ENCODE data around the gene TFR2. TPM values are rescaled to one million over a fixed set of nuclear protein-coding genes. Genes with fewer than 3 reads are reported as not detected.

The TFR2 gene
- total and polyA plus RNA-seq, 2 of the 13 experiments (the other 11 are each of a cell fraction or from before 2014, with no cell fraction given), result 36.9 to 64.2 TPM

DNA sequence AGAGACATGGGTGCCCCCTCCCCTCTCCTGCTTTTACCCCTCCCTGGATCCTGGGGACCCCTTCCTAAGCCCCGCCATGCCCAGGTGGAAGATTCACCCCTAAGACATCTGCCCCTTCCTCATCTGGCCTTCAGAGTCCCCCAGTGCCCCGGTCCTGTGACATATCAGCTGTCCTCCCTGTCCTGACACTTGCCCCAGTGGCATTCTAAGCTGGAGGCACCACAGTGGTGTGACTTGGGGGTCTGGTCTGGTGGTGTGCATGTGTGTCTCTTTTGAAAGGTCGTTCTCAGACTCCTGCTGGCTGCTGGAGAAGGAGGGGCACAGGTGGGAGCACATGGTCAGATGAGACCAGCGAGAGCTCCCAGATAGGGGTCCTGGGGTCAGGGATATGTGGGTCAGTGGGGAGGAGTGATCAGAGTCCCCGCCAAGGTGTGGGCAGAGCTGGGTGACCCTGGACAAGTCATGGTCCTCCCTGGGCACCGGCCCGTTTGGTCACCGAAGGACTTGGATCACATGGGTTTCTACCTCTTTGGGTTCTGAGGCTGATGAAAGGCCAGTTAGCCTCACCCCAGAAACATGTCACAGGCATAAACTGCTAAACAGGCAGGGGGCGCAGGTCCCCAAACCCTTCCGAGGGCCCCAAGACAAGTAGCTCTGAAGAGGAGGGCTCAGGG is 645 bp upstream of the TFR2 start (continued):
- no peak for TF ChIP-seq ZSCAN22 (CRISPR knock-in tag; IDR thresholded peaks at IDR 0.05)
- no peak for TF ChIP-seq NCOA1 (CRISPR knock-in tag; IDR thresholded peaks at IDR 0.05)
- TF ChIP-seq ZNF772 (CRISPR knock-in tag; IDR thresholded peaks at IDR 0.05), result no peak; the same call in 1 of the 2 replicates
- TF ChIP-seq CENPX (CRISPR knock-in tag; IDR thresholded peaks at IDR 0.05), result no peak
- no peak for TF ChIP-seq ZNF564 (CRISPR knock-in tag; IDR thresholded peaks at IDR 0.05)
- no peak for TF ChIP-seq ZNF598 (CRISPR knock-in tag; IDR thresholded peaks at IDR 0.05; ENCODE audit: borderline replicate concordance)
- TF ChIP-seq RAD21 (CRISPR knock-in tag; IDR thresholded peaks at IDR 0.05), result no peak
- TF ChIP-seq, protein P1, sequence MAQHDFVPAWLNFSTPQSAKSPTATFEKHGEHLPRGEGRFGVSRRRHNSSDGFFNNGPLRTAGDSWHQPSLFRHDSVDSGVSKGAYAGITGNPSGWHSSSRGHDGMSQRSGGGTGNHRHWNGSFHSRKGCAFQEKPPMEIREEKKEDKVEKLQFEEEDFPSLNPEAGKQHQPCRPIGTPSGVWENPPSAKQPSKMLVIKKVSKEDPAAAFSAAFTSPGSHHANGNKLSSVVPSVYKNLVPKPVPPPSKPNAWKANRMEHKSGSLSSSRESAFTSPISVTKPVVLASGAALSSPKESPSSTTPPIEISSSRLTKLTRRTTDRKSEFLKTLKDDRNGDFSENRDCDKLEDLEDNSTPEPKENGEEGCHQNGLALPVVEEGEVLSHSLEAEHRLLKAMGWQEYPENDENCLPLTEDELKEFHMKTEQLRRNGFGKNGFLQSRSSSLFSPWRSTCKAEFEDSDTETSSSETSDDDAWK (CRISPR knock-in tag; IDR thresholded peaks at IDR 0.05), result no peak
- no peak for TF ChIP-seq TOPORS (CRISPR knock-in tag; IDR thresholded peaks at IDR 0.05)
- TF ChIP-seq RFX3 (CRISPR knock-in tag; IDR thresholded peaks at IDR 0.05), result no peak
- peak; percentile 20 for TF ChIP-seq MTA1 (CRISPR knock-in tag; IDR thresholded peaks at IDR 0.05; ENCODE audit: borderline replicate concordance)
- TF ChIP-seq, protein P2, sequence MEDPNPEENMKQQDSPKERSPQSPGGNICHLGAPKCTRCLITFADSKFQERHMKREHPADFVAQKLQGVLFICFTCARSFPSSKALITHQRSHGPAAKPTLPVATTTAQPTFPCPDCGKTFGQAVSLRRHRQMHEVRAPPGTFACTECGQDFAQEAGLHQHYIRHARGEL (CRISPR knock-in tag; IDR thresholded peaks at IDR 0.05), result no peak
- TF ChIP-seq ZNF432 (CRISPR knock-in tag; IDR thresholded peaks at IDR 0.05; ENCODE audit: borderline replicate concordance), result no peak
- TF ChIP-seq PLRG1 (conservative IDR thresholded peaks at IDR 0.05), result no peak
- no peak for TF ChIP-seq POLR2AphosphoS5 (IDR thresholded peaks at IDR 0.05; ENCODE audit: low read depth, low read length)
- TF ChIP-seq ZNF883 (CRISPR knock-in tag; IDR thresholded peaks at IDR 0.05; ENCODE audit: not compliant biosample characterization), result no peak
- TF ChIP-seq SUZ12 (IDR thresholded peaks at IDR 0.05; ENCODE audit: low read depth, low read length), result no peak
- no peak for TF ChIP-seq GTF3A (CRISPR knock-in tag; conservative IDR thresholded peaks at IDR 0.05)
- TF ChIP-seq, protein P3, sequence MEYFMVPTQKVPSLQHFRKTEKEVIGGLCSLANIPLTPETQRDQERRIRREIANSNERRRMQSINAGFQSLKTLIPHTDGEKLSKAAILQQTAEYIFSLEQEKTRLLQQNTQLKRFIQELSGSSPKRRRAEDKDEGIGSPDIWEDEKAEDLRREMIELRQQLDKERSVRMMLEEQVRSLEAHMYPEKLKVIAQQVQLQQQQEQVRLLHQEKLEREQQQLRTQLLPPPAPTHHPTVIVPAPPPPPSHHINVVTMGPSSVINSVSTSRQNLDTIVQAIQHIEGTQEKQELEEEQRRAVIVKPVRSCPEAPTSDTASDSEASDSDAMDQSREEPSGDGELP (IDR thresholded peaks at IDR 0.05; ENCODE audit: borderline replicate concordance, low read depth), result peak; percentile 40; the same call in 1 of the 2 replicates
- no peak for TF ChIP-seq FOXM1 (CRISPR knock-in tag; IDR thresholded peaks at IDR 0.05)
- TF ChIP-seq HOXA3 (CRISPR knock-in tag; IDR thresholded peaks at IDR 0.05), result no peak
- TF ChIP-seq, protein P4, sequence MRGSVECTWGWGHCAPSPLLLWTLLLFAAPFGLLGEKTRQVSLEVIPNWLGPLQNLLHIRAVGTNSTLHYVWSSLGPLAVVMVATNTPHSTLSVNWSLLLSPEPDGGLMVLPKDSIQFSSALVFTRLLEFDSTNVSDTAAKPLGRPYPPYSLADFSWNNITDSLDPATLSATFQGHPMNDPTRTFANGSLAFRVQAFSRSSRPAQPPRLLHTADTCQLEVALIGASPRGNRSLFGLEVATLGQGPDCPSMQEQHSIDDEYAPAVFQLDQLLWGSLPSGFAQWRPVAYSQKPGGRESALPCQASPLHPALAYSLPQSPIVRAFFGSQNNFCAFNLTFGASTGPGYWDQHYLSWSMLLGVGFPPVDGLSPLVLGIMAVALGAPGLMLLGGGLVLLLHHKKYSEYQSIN (CRISPR knock-in tag; IDR thresholded peaks at IDR 0.05; ENCODE audit: borderline replicate concordance), result no peak
- TF ChIP-seq FOXO1 (CRISPR knock-in tag; IDR thresholded peaks at IDR 0.05), result no peak
- TF ChIP-seq ZNF329 (CRISPR knock-in tag; IDR thresholded peaks at IDR 0.05; ENCODE audit: low read depth), result no peak
- TF ChIP-seq ZNF331 (CRISPR knock-in tag; IDR thresholded peaks at IDR 0.05), result no peak
- TF ChIP-seq, protein P5, sequence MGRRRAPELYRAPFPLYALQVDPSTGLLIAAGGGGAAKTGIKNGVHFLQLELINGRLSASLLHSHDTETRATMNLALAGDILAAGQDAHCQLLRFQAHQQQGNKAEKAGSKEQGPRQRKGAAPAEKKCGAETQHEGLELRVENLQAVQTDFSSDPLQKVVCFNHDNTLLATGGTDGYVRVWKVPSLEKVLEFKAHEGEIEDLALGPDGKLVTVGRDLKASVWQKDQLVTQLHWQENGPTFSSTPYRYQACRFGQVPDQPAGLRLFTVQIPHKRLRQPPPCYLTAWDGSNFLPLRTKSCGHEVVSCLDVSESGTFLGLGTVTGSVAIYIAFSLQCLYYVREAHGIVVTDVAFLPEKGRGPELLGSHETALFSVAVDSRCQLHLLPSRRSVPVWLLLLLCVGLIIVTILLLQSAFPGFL (CRISPR knock-in tag; IDR thresholded peaks at IDR 0.05), result no peak
- TF ChIP-seq ZNF460 (CRISPR knock-in tag; IDR thresholded peaks at IDR 0.05; ENCODE audit: borderline replicate concordance), result no peak
- TF ChIP-seq, protein P6, sequence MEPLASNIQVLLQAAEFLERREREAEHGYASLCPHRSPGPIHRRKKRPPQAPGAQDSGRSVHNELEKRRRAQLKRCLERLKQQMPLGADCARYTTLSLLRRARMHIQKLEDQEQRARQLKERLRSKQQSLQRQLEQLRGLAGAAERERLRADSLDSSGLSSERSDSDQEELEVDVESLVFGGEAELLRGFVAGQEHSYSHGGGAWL (CRISPR knock-in tag; IDR thresholded peaks at IDR 0.05), result no peak
